ENCODE results near the gene KRIT1. TPM values are rescaled to one million over a fixed set of nuclear protein-coding genes. Genes with fewer than 3 reads are reported as not detected.
A peak's percentile ranks its signal among the peaks of the same experiment; 100 is the strongest.

Gene KRIT1
- total and polyA plus RNA-seq, 8 donors: 4.1 to 249 (median 34.2) TPM

DNA sequence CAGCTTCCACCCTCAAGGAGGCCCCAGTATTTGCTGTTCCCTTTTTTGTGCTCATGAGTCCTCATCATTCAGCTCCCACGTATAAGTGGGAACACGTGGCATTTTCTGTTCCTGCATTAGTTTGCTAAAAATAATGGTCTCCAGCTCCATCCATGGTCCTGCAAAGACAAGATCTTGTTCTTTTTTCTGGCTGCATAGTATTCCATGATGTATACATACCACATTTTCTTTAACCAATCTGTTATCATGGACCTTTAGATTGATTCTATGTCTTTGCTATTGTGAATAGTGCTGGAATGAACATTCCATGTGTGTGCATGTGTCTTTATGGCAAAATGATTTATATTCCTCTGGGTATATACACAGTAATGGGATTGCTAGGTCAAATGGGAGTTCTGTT lies 17.0 kb downstream of the KRIT1 start:
- intact Hi-C loops (cut with DNase I; ENCODE audit: low total_unique reads): no loop called here
- TF ChIP-seq POLR2A (IDR thresholded peaks at IDR 0.05): no peak
- Histone ChIP-seq H3K9me3 (no peaks in the 10 kb centered on the region), H3K4me1 (no peaks in the 10 kb centered on the region), H3K27ac (no peak overlapping the region), H3K27me3 (no peaks in the 10 kb centered on the region), H3K4me3 (no peak overlapping the region), H3K36me3 (peaks cover 30 to 95% (median 93%) of the 10 kb centered on the region in 4 donors)
- no peak for DNase-seq
- 98 to 100% (median 98%) methylated on average over 2 of the region's 2 CpGs for WGBS, 5 donors

DNA sequence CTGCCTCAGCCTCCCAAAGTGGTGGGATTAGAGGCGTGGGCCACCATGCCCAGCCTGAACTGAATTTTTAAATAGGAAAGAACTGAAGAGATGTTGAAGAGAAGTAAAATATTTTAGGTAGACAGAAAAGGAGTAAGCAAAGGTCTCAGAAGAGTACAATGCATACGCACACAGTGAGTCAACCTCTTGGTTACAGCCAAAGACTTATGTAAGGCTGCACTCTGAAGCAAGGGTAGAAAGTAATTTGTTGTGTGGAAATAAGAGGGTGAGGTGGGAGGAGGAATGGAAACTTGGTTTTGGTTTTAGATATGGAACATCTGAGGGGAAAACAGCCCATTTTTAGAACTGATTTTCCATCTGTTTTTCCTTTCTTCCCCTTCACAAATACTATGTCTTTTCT lies 17.6 kb downstream of the KRIT1 start:
- TF ChIP-seq, protein P1, sequence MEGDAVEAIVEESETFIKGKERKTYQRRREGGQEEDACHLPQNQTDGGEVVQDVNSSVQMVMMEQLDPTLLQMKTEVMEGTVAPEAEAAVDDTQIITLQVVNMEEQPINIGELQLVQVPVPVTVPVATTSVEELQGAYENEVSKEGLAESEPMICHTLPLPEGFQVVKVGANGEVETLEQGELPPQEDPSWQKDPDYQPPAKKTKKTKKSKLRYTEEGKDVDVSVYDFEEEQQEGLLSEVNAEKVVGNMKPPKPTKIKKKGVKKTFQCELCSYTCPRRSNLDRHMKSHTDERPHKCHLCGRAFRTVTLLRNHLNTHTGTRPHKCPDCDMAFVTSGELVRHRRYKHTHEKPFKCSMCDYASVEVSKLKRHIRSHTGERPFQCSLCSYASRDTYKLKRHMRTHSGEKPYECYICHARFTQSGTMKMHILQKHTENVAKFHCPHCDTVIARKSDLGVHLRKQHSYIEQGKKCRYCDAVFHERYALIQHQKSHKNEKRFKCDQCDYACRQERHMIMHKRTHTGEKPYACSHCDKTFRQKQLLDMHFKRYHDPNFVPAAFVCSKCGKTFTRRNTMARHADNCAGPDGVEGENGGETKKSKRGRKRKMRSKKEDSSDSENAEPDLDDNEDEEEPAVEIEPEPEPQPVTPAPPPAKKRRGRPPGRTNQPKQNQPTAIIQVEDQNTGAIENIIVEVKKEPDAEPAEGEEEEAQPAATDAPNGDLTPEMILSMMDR (IDR thresholded peaks at IDR 0.05): no peak
- TF ChIP-seq EP300 (IDR thresholded peaks at IDR 0.05) (no peak), POLR2AphosphoS5 (IDR thresholded peaks at IDR 0.05) (no peak), POLR2A (IDR thresholded peaks at IDR 0.05) (no peak)
- WGBS, 5 donors: 87 to 100% (median 98%) methylated on average over 2 of the region's 2 CpGs
- DNase-seq: no peak
- H3K27ac ChIP-seq: no peak overlapping the region
- no peaks in the 10 kb centered on the region for H3K4me1 ChIP-seq
- no peaks in the 10 kb centered on the region for H3K27me3 ChIP-seq
- no peaks in the 10 kb centered on the region for H3K9me3 ChIP-seq
- H3K4me3 ChIP-seq: no peak overlapping the region
- H3K36me3 ChIP-seq: peaks cover 30 to 95% (median 92%) of the 10 kb centered on the region in 4 donors
- intact Hi-C loops (cut with DNase I; ENCODE audit: low total_unique reads): no loop called here

DNA sequence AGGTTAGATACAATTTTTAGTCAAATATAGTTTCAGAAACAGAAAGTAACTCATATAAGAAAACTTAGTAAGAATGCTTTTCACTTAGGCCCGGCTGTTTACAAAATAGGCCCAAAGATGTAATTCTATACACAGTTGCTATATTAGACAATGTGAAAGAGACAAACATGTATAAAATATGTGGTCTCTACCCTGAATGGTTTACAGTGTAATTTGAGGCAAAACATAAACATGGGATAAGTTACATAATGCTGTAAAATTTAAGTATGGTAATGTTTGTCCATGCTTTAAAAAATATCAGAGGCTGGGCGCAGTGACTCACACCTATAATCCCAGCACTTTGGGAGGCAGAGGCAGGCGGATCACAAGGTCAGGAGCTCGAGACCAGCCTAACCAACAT lies 18.7 kb downstream of the KRIT1 start:
- no peak for TF ChIP-seq EP300 (IDR thresholded peaks at IDR 0.05)
- no peak for TF ChIP-seq POLR2A (IDR thresholded peaks at IDR 0.05)
- TF ChIP-seq, protein P1 (IDR thresholded peaks at IDR 0.05): no peak
- TF ChIP-seq POLR2AphosphoS5 (IDR thresholded peaks at IDR 0.05): no peak
- 85 to 91% (median 88%) methylated on average over 4 of the region's 4 CpGs for WGBS, 5 donors
- H3K27ac ChIP-seq: no peak overlapping the region
- H3K4me3 ChIP-seq: no peak overlapping the region
- peaks cover 21 to 97% (median 91%) of the 10 kb centered on the region in 4 donors for H3K36me3 ChIP-seq
- no peaks in the 10 kb centered on the region for H3K27me3 ChIP-seq
- no peaks in the 10 kb centered on the region for H3K4me1 ChIP-seq
- no peak for DNase-seq
- intact Hi-C loops (cut with DNase I; ENCODE audit: low total_unique reads): no loop called here
- H3K9me3 ChIP-seq: no peaks in the 10 kb centered on the region

DNA sequence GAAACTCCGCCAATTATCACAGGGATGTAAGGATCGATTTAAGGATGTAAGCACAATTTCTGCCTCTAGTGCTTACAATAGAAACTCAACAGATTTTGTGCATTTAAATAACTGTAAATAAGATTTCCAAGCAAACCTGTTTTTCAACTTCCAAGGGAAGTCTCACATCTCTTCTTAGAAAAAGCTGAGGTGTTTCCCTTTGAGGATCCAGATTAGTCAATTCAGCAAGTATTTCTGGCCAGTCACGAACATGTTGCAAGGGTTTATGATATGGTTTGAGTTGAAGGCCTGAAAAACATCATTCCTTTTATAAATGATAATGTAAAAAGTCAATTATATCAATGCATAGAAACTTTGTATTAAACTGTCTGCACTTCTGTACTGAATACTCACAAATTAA lies 23.9 kb downstream of the KRIT1 start:
- Histone ChIP-seq H3K4me3 (no peak overlapping the region), H3K36me3 (peaks cover 34 to 97% (median 95%) of the 10 kb centered on the region in 4 donors), H3K4me1 (no peaks in the 10 kb centered on the region), H3K27me3 (no peaks in the 10 kb centered on the region), H3K9me3 (no peaks in the 10 kb centered on the region), H3K27ac (no peak overlapping the region)
- TF ChIP-seq, protein P1 (IDR thresholded peaks at IDR 0.05): no peak
- TF ChIP-seq POLR2A (IDR thresholded peaks at IDR 0.05): no peak
- DNase-seq: peak in 1 of 2 donors; percentile 2
- 90 to 98% (median 96%) methylated on average over 3 of the region's 3 CpGs for WGBS, 5 donors
- intact Hi-C loops (cut with DNase I; ENCODE audit: low total_unique reads): no loop called here

- 97 to 100% (median 100%) methylated on average over 1 of the region's 1 CpG for WGBS, 5 donors
- no peak for TF ChIP-seq POLR2AphosphoS5 (IDR thresholded peaks at IDR 0.05)
- TF ChIP-seq, protein P1 (IDR thresholded peaks at IDR 0.05): no peak
- intact Hi-C loops (cut with DNase I; ENCODE audit: low total_unique reads): no loop called here
- Histone ChIP-seq H3K27ac (no peak overlapping the region), H3K9me3 (peaks cover 0 to 17% (median 0%) of the 10 kb centered on the region in 4 donors), H3K36me3 (peaks cover 31 to 97% (median 88%) of the 10 kb centered on the region in 4 donors), H3K4me1 (no peaks in the 10 kb centered on the region), H3K27me3 (no peaks in the 10 kb centered on the region), H3K4me3 (no peak overlapping the region)
- no peak for DNase-seq
These were observed 39.0 kb downstream of the KRIT1 start for GRCh38 chr7:92206672-92207071.

Measured in stomach (tissue), 9 donors.